Middle frontal gyrus (tissue), 1 donor: ENCODE data around the gene SVOPL.

ENCODE experiments used
- DNase-seq: peaks from one replicate; pipeline ENCODE4 v3.0.0-alpha.2; 2015; ENCODE audit warnings: low spot score; ENCODE audit errors: extremely low spot score

SVOPL gene

GRCh38 chr7:138661069-138661635, 40.0 kb downstream of the SVOPL start:
- DNase-seq, result no peak

- no peak for DNase-seq
Observed at GRCh38 chr7:138658889-138659288, 42.3 kb downstream of the SVOPL start.

- no peak for DNase-seq
Observed at GRCh38 chr7:138657854-138658386, 43.2 kb downstream of the SVOPL start.

- no peak for DNase-seq
Observed at GRCh38 chr7:138656952-138657351, 44.2 kb downstream of the SVOPL start.

GRCh38 chr7:138654616-138655015, 46.5 kb downstream of the SVOPL start:
- no peak for DNase-seq

GRCh38 chr7:138649506-138649905, 51.7 kb downstream of the SVOPL start:
- DNase-seq, result no peak

- DNase-seq, result no peak
Observed at GRCh38 chr7:138645284-138645683, 55.9 kb downstream of the SVOPL start.

GRCh38 chr7:138632826-138633602, 68.1 kb downstream of the SVOPL start:
- no peak for DNase-seq

- no peak for DNase-seq
Observed at GRCh38 chr7:138632384-138632783, 68.8 kb downstream of the SVOPL start.

GRCh38 chr7:138630059-138630610, 71.0 kb downstream of the SVOPL start:
- DNase-seq, result no peak

- no peak for DNase-seq
Observed at GRCh38 chr7:138627361-138627760, 73.8 kb downstream of the SVOPL start.

GRCh38 chr7:138626846-138627245, 74.3 kb downstream of the SVOPL start:
- no peak for DNase-seq

GRCh38 chr7:138625849-138626230, 75.3 kb downstream of the SVOPL start:
- no peak for DNase-seq

GRCh38 chr7:138625084-138625848, 75.9 kb downstream of the SVOPL start:
- DNase-seq, result no peak

- DNase-seq, result no peak
Observed at GRCh38 chr7:138622841-138623240, 78.3 kb downstream of the SVOPL start.

- DNase-seq, result no peak
Observed at GRCh38 chr7:138618933-138619332, 82.2 kb downstream of the SVOPL start.

- DNase-seq, result no peak
Observed at GRCh38 chr7:138618506-138618905, 82.7 kb downstream of the SVOPL start.

GRCh38 chr7:138616085-138616484, 85.1 kb downstream of the SVOPL start:
- no peak for DNase-seq

GRCh38 chr7:138613630-138614029, 87.5 kb downstream of the SVOPL start:
- no peak for DNase-seq

GRCh38 chr7:138610671-138611170, 90.4 kb downstream of the SVOPL start:
- no peak for DNase-seq

- DNase-seq, result no peak
Observed at GRCh38 chr7:138608275-138608674, 92.9 kb downstream of the SVOPL start.
